Measurements from ENCODE around the gene PIK3R2.

Gene PIK3R2

DNA sequence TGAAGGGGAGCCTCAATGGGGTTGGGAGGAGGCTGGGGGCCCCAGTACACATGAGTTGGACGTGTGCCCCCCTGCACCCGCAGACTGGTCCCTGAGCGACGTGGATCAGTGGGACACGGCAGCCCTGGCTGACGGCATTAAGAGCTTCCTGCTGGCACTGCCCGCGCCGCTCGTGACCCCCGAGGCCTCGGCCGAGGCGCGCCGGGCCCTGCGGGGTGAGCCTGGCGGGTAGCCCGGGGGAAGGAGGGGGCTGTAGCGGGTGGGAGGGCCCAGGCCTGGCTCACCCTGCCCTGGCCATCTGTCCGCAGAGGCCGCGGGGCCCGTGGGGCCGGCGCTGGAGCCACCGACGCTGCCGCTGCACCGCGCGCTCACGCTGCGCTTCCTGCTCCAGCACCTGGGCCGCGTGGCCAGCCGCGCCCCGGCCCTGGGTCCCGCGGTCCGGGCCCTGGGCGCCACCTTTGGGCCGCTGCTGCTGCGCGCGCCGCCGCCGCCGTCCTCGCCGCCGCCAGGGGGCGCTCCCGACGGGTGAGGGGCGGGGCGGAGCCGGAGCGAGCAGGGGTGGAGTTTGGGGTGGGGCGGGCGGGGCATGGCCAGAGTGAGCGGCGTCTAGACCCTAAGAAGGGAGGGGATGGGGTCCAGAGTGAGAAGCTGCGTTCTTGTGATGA is 8.1 kb downstream of the PIK3R2 start:
- Histone ChIP-seq H4K12ac (ENCODE audit: low read depth, low read length) (no peak overlapping the region), H2AFZ (ENCODE audit: insufficient read depth, low read length, poor library complexity) (no peak overlapping the region), H3K79me1 (ENCODE audit: low read length) (no peaks in the 10 kb centered on the region), H3K14ac (ENCODE audit: low read length) (no peak overlapping the region), H4K91ac (ENCODE audit: low read depth, low read length) (peak overlapping the region; percentile 36), H3K23ac (ENCODE audit: low read length) (no peak overlapping the region), H3K4ac (ENCODE audit: low read depth, low read length) (no peak overlapping the region), H2BK120ac (ENCODE audit: insufficient read depth, low read length, poor library complexity) (no peak overlapping the region), H3K79me2 (ENCODE audit: control insufficient read depth, insufficient read depth, low read length, poor library complexity) (no peaks in the 10 kb centered on the region), H3K4me3 (ENCODE audit: low read depth, low read length) (no peak overlapping the region), H3K27ac (ENCODE audit: low read depth, low read length) (no peak overlapping the region), H2BK12ac (ENCODE audit: low read length) (no peak overlapping the region), H3K27me3 (ENCODE audit: insufficient read depth, low read length) (no peaks in the 10 kb centered on the region), H3K36me3 (ENCODE audit: control insufficient read depth in 1 of 2, insufficient read depth in 2 of 2, low read length in 2 of 2) (peaks cover 51 to 56% of the 10 kb centered on the region in 2 experiments), H3K9ac (ENCODE audit: low read length) (no peak overlapping the region), H2AK5ac (ENCODE audit: low read length) (no peak overlapping the region), H3K4me1 (ENCODE audit: control insufficient read depth in 1 of 2, insufficient read depth in 2 of 2, low read length in 2 of 2) (peaks cover 9% of the 10 kb centered on the region in 2 experiments), H2BK5ac (ENCODE audit: low read depth, low read length, poor library complexity) (no peak overlapping the region), H3K18ac (ENCODE audit: low read length) (peak overlapping the region; percentile 61), H3K9me3 (ENCODE audit: insufficient read depth, low read depth, low read length) (no peaks in the 10 kb centered on the region), H4K8ac (ENCODE audit: low read depth, low read length) (peak overlapping the region; percentile 33), H3K4me2 (ENCODE audit: low read length) (peak overlapping the region; percentile 59)
- DNase-seq = peak; percentile 52 to 87
- no CpG with 5 or more reads among the region's 66 CpGs for WGBS (ENCODE audit: extremely low coverage, insufficient coverage, insufficient read length)

DNA sequence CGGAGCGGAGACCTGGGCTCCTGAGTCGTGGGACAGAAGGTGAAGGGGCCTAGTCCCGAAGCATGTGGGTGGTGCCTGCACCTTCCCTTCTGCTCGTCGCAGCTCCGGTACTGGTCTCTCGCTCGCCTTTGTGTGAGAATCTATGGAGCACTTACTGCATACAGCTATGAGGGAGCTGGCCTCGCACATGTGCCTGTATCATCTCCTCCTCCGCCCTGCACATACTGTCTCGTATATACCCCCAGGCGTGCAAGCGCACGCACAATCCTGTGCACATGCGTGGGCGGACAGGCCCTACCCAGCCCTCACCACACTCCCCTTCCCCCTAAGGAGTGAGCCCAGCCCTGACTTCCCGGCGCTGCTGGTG is 8.7 kb downstream of the PIK3R2 start:
- H3K36me3 ChIP-seq (ENCODE audit: control insufficient read depth in 1 of 2, insufficient read depth in 2 of 2, low read length in 2 of 2) = peaks cover 49 to 56% of the 10 kb centered on the region in 2 experiments
- H2BK5ac ChIP-seq (ENCODE audit: low read depth, low read length, poor library complexity) = no peak overlapping the region
- H3K27me3 ChIP-seq (ENCODE audit: insufficient read depth, low read length) = no peaks in the 10 kb centered on the region

DNA sequence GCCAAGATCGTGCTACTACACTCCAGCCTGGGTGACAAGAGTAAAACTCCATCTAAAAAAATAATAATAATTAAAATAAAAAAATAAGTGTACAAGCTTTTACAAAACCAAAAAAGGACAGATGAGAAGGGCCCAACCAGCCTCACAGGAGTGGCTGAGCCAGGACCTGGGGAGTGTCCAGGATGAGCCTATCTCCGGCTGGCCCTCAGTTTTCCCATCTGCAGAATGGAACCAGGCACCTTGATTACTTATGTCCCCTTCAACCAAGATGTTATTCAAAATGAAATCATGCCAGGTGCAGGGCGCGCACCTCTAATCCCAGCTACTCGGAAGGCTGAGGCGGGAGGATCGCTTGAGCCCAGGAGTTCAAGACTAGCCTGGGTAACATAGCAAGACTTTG is 11.1 kb downstream of the PIK3R2 start:
- H2AK5ac ChIP-seq (ENCODE audit: low read length) = no peak overlapping the region
- no CpG with 5 or more reads among the region's 7 CpGs for WGBS (ENCODE audit: extremely low coverage, insufficient coverage, insufficient read length)

More for the DNA sequence above, 8.7 kb downstream of the PIK3R2 start:
- H2AFZ ChIP-seq (ENCODE audit: insufficient read depth, low read length, poor library complexity) = no peak overlapping the region
- H3K27ac ChIP-seq (ENCODE audit: low read depth, low read length) = no peak overlapping the region
- H3K4ac ChIP-seq (ENCODE audit: low read depth, low read length) = no peak overlapping the region
- H3K79me2 ChIP-seq (ENCODE audit: control insufficient read depth, insufficient read depth, low read length, poor library complexity) = no peaks in the 10 kb centered on the region
- no peak overlapping the region for H3K9ac ChIP-seq (ENCODE audit: low read length)
- H3K79me1 ChIP-seq (ENCODE audit: low read length) = no peaks in the 10 kb centered on the region
- no peak overlapping the region for H2AK5ac ChIP-seq (ENCODE audit: low read length)
- H3K9me3 ChIP-seq (ENCODE audit: insufficient read depth, low read depth, low read length) = no peaks in the 10 kb centered on the region
- no peak overlapping the region for H3K23ac ChIP-seq (ENCODE audit: low read length)
- H2BK120ac ChIP-seq (ENCODE audit: insufficient read depth, low read length, poor library complexity) = no peak overlapping the region
- no peak overlapping the region for H4K91ac ChIP-seq (ENCODE audit: low read depth, low read length)
- peaks cover 9% of the 10 kb centered on the region in 2 experiments for H3K4me1 ChIP-seq (ENCODE audit: control insufficient read depth in 1 of 2, insufficient read depth in 2 of 2, low read length in 2 of 2)
- no peak overlapping the region for H4K12ac ChIP-seq (ENCODE audit: low read depth, low read length)
- no CpG with 5 or more reads among the region's 19 CpGs for WGBS (ENCODE audit: extremely low coverage, insufficient coverage, insufficient read length)
- no peak overlapping the region for H2BK12ac ChIP-seq (ENCODE audit: low read length)
- no peak overlapping the region for H3K4me3 ChIP-seq (ENCODE audit: low read depth, low read length)
- H4K8ac ChIP-seq (ENCODE audit: low read depth, low read length) = peak overlapping the region; percentile 20
- H3K18ac ChIP-seq (ENCODE audit: low read length) = peak overlapping the region; percentile 61
- no peak for DNase-seq
- no peak overlapping the region for H3K14ac ChIP-seq (ENCODE audit: low read length)
- H3K4me2 ChIP-seq (ENCODE audit: low read length) = no peak overlapping the region

DNA sequence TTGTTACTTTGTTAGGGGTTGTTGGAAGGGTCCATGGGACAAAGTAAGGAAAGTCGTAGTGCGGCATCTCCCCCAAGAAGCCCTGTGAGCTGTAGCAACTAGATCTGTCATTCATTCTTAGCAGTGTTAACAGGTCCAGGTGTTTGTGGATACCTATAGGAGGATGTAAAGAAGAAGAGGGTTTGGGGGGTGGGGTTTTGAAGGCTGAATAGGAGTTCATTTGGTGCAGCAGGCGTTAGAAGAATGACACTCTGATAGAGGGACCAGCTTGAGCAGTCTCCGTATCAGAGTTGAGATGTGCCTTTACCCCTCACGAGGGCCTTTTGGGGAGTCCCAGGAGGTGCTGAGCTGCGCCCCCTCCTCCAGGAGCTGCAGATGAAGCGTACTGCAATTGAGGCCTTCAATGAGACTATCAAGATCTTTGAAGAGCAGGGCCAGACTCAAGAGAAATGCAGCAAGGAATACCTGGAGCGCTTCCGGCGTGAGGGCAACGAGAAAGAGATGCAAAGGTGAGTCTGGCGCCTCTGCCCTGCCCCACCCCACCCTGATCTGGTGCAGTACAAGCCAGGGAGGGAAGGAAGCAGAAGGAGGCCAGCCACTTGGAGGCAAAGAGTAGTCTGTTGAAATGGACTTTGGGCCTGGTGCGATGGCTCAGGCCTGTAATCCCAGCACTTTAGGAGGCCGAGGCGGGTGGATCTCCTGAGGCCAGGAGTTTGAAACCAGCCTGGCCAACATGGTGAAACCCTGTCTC is 13.0 kb downstream of the PIK3R2 start:
- no peaks in the 10 kb centered on the region for H3K27me3 ChIP-seq (ENCODE audit: insufficient read depth, low read length)
- no peak overlapping the region for H2BK120ac ChIP-seq (ENCODE audit: insufficient read depth, low read length, poor library complexity)
- no peak overlapping the region for H4K91ac ChIP-seq (ENCODE audit: low read depth, low read length)
- no peak overlapping the region for H3K27ac ChIP-seq (ENCODE audit: low read depth, low read length)
- H3K9ac ChIP-seq (ENCODE audit: low read length) = no peak overlapping the region
- H3K23ac ChIP-seq (ENCODE audit: low read length) = no peak overlapping the region
- no peaks in the 10 kb centered on the region for H3K9me3 ChIP-seq (ENCODE audit: insufficient read depth, low read depth, low read length)
- H3K14ac ChIP-seq (ENCODE audit: low read length) = no peak overlapping the region
- no peak overlapping the region for H3K4me2 ChIP-seq (ENCODE audit: low read length)
- H3K4me3 ChIP-seq (ENCODE audit: low read depth, low read length) = no peak overlapping the region
- H2AFZ ChIP-seq (ENCODE audit: insufficient read depth, low read length, poor library complexity) = no peak overlapping the region
- H2BK5ac ChIP-seq (ENCODE audit: low read depth, low read length, poor library complexity) = no peak overlapping the region
- H3K4me1 ChIP-seq (ENCODE audit: control insufficient read depth in 1 of 2, insufficient read depth in 2 of 2, low read length in 2 of 2) = peaks cover 5 to 6% of the 10 kb centered on the region in 2 experiments
- H3K18ac ChIP-seq (ENCODE audit: low read length) = no peak overlapping the region
- WGBS (ENCODE audit: extremely low coverage, insufficient coverage, insufficient read length) = no CpG with 5 or more reads among the region's 15 CpGs
- no peaks in the 10 kb centered on the region for H3K79me2 ChIP-seq (ENCODE audit: control insufficient read depth, insufficient read depth, low read length, poor library complexity)
- H3K36me3 ChIP-seq (ENCODE audit: control insufficient read depth in 1 of 2, insufficient read depth in 2 of 2, low read length in 2 of 2) = peaks cover 72 to 76% of the 10 kb centered on the region in 2 experiments
- no peak overlapping the region for H2AK5ac ChIP-seq (ENCODE audit: low read length)
- no peak overlapping the region for H4K8ac ChIP-seq (ENCODE audit: low read depth, low read length)
- no peak overlapping the region for H3K4ac ChIP-seq (ENCODE audit: low read depth, low read length)
- no peak overlapping the region for H4K12ac ChIP-seq (ENCODE audit: low read depth, low read length)
- no peak overlapping the region for H2BK12ac ChIP-seq (ENCODE audit: low read length)
- no peak for DNase-seq
- H3K79me1 ChIP-seq (ENCODE audit: low read length) = no peaks in the 10 kb centered on the region

More for the DNA sequence above, 11.1 kb downstream of the PIK3R2 start:
- no peak overlapping the region for H2AFZ ChIP-seq (ENCODE audit: insufficient read depth, low read length, poor library complexity)
- H3K18ac ChIP-seq (ENCODE audit: low read length) = no peak overlapping the region
- no peak overlapping the region for H3K4me2 ChIP-seq (ENCODE audit: low read length)
- no peak overlapping the region for H2BK5ac ChIP-seq (ENCODE audit: low read depth, low read length, poor library complexity)
- H3K23ac ChIP-seq (ENCODE audit: low read length) = no peak overlapping the region
- H3K4me1 ChIP-seq (ENCODE audit: control insufficient read depth in 1 of 2, insufficient read depth in 2 of 2, low read length in 2 of 2) = peaks cover 9% of the 10 kb centered on the region in 2 experiments
- no peak overlapping the region for H3K4me3 ChIP-seq (ENCODE audit: low read depth, low read length)
- no peak overlapping the region for H3K14ac ChIP-seq (ENCODE audit: low read length)
- H3K9me3 ChIP-seq (ENCODE audit: insufficient read depth, low read depth, low read length) = no peaks in the 10 kb centered on the region
- no peak overlapping the region for H3K4ac ChIP-seq (ENCODE audit: low read depth, low read length)
- H4K8ac ChIP-seq (ENCODE audit: low read depth, low read length) = no peak overlapping the region
- no peak overlapping the region for H2BK120ac ChIP-seq (ENCODE audit: insufficient read depth, low read length, poor library complexity)
- peaks cover 63 to 68% of the 10 kb centered on the region in 2 experiments for H3K36me3 ChIP-seq (ENCODE audit: control insufficient read depth in 1 of 2, insufficient read depth in 2 of 2, low read length in 2 of 2)
- no peaks in the 10 kb centered on the region for H3K79me1 ChIP-seq (ENCODE audit: low read length)
- H3K27me3 ChIP-seq (ENCODE audit: insufficient read depth, low read length) = no peaks in the 10 kb centered on the region
- H3K79me2 ChIP-seq (ENCODE audit: control insufficient read depth, insufficient read depth, low read length, poor library complexity) = no peaks in the 10 kb centered on the region
- H3K27ac ChIP-seq (ENCODE audit: low read depth, low read length) = no peak overlapping the region
- no peak overlapping the region for H3K9ac ChIP-seq (ENCODE audit: low read length)
- no peak for DNase-seq
- H2BK12ac ChIP-seq (ENCODE audit: low read length) = no peak overlapping the region
- no peak overlapping the region for H4K91ac ChIP-seq (ENCODE audit: low read depth, low read length)
- no peak overlapping the region for H4K12ac ChIP-seq (ENCODE audit: low read depth, low read length)

All from trophoblast cell (in vitro differentiated cells and primary cell).